ENCODE data around the gene PLA2G6.

PLA2G6 gene, protein sequence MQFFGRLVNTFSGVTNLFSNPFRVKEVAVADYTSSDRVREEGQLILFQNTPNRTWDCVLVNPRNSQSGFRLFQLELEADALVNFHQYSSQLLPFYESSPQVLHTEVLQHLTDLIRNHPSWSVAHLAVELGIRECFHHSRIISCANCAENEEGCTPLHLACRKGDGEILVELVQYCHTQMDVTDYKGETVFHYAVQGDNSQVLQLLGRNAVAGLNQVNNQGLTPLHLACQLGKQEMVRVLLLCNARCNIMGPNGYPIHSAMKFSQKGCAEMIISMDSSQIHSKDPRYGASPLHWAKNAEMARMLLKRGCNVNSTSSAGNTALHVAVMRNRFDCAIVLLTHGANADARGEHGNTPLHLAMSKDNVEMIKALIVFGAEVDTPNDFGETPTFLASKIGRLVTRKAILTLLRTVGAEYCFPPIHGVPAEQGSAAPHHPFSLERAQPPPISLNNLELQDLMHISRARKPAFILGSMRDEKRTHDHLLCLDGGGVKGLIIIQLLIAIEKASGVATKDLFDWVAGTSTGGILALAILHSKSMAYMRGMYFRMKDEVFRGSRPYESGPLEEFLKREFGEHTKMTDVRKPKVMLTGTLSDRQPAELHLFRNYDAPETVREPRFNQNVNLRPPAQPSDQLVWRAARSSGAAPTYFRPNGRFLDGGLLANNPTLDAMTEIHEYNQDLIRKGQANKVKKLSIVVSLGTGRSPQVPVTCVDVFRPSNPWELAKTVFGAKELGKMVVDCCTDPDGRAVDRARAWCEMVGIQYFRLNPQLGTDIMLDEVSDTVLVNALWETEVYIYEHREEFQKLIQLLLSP

GRCh38 chr22:38181453-38182200 is at the start of gene PLA2G6:
Gene PLA2G6, minus strand, starts transcription at chr22:38181830. Its CDS starts 12,404 bp downstream, at chr22:38169426.
- TF ChIP-seq, protein P1, sequence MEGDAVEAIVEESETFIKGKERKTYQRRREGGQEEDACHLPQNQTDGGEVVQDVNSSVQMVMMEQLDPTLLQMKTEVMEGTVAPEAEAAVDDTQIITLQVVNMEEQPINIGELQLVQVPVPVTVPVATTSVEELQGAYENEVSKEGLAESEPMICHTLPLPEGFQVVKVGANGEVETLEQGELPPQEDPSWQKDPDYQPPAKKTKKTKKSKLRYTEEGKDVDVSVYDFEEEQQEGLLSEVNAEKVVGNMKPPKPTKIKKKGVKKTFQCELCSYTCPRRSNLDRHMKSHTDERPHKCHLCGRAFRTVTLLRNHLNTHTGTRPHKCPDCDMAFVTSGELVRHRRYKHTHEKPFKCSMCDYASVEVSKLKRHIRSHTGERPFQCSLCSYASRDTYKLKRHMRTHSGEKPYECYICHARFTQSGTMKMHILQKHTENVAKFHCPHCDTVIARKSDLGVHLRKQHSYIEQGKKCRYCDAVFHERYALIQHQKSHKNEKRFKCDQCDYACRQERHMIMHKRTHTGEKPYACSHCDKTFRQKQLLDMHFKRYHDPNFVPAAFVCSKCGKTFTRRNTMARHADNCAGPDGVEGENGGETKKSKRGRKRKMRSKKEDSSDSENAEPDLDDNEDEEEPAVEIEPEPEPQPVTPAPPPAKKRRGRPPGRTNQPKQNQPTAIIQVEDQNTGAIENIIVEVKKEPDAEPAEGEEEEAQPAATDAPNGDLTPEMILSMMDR (IDR thresholded peaks at IDR 0.05; ENCODE audit: insufficient read depth, low read length, missing control alignments) = no peak
- peak; percentile 84 for DNase-seq (ENCODE audit: low read depth, low spot score)
- H3K4me3 ChIP-seq (ENCODE audit: low read depth, low read length) = peak within 1 kb of the TSS; percentile 69
- ChIA-PET CTCF (interaction anchor here (0.9 to 1.6 kb wide), 4 partner anchors 9 to 69 kb away, joined by 3 to 4 read pairs (median 4); no protein-coding TSS in a partner anchor), POLR2A (interaction anchor here (1.0 kb wide), 3 partner anchors 10 to 24 kb away, joined by 4 to 8 read pairs (median 5); partner anchors contain the start of gene MAFF)

DNA sequence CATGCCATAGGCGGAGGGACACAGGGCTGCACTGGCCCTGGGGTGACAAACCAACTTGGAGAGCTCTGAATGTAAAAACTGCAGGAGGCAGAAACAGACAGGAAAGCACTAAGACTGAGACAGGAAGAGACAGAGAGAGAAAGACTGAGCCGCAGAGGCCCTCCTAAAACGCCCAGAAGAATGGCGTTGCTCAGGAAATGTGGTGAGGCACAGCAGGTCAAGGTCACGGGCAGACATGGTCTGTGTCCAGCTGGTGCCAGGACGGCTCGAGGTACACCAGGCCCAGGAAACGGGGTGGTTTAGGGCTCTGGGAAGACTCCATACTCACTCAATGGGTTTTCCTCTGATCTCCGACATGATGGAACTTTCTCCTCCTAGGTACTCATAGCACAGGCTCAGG is 49.3 kb upstream of the PLA2G6 start:
- CTCF ChIA-PET = interaction anchor here (0.7 to 4.0 kb wide), 9 partner anchors 8 to 179 kb away, joined by 3 to 18 read pairs (median 4); no protein-coding TSS in a partner anchor
- no peak for DNase-seq (ENCODE audit: low read depth, low spot score)
- TF ChIP-seq, protein P1 (IDR thresholded peaks at IDR 0.05; ENCODE audit: insufficient read depth, low read length, missing control alignments) = no peak
- no peak overlapping the region for H3K4me3 ChIP-seq (ENCODE audit: low read depth, low read length)
- POLR2A ChIA-PET = no interaction called here

DNA sequence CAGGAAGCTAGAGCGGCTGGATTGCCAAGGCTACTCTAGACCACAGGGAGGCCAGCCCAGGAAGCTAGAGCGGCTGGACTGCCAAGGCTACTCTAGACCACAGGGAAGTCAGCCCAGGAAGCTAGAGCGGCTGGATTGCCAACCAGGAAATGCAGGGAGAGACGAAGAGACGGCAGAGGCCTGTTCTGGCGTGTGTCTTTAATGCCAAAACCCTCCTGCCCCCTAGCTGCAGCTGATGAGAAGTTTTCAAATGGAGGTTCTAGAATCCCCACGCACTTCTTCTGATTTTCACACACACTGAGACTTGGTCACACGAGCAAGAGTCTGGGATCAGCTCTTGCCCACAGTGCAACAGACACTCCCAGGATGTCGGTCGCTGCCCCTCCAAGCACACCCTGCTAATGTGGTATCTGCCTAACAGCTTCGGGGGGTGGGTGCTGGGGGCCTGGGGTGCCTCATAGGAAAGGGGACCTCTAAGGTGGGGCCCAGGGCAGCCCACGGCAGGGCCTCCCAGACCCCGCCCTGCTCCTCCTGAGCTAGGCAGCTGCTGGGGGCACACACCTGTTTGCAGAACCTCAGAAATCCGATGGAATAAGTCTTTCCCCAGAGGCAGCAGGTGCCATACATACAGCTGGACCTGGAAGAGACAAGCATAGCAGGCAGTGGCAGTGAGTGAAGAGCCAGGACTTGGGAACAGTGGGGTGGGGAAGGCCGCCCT is 48.6 kb upstream of the PLA2G6 start:
- CTCF ChIA-PET = interaction anchor here (0.7 to 4.0 kb wide), 13 partner anchors 8 to 178 kb away, joined by 3 to 18 read pairs (median 4); no protein-coding TSS in a partner anchor
- POLR2A ChIA-PET = interaction anchor here (1.9 kb wide), 1 partner anchor 9 kb away, joined by 9 read pairs; no protein-coding TSS in a partner anchor
- TF ChIP-seq, protein P1 (IDR thresholded peaks at IDR 0.05; ENCODE audit: insufficient read depth, low read length, missing control alignments) = peak; percentile 25
- no peak for DNase-seq (ENCODE audit: low read depth, low spot score)
- no peak overlapping the region for H3K4me3 ChIP-seq (ENCODE audit: low read depth, low read length)

GRCh38 chr22:38228873-38229740 is 47.5 kb upstream of the PLA2G6 start:
- TF ChIP-seq, protein P1 (IDR thresholded peaks at IDR 0.05; ENCODE audit: insufficient read depth, low read length, missing control alignments) = no peak
- no peak overlapping the region for H3K4me3 ChIP-seq (ENCODE audit: low read depth, low read length)
- ChIA-PET POLR2A (interaction anchor here (1.1 to 1.9 kb wide), 2 partner anchors 10 to 11 kb away, joined by 3 to 9 read pairs; no protein-coding TSS in a partner anchor), CTCF (interaction anchor here (0.9 to 4.0 kb wide), 12 partner anchors 8 to 178 kb away, joined by 3 to 18 read pairs (median 4); partner anchors contain the start of gene MAFF)
- no peak for DNase-seq (ENCODE audit: low read depth, low spot score)
